GM21367 (cell line): ENCODE data around the gene EIF2B4.

Experiments used
- ATAC-seq: cut with Tn5 transposase; IDR thresholded peaks from one replicate; pipeline ENCODE4 v1.9.1; 2021; ENCODE audit not compliant: unreplicated experiment

EIF2B4 gene

GRCh38 chr2:27370026-27370815 lies at the start of gene EIF2B4, which contains the start of gene SNX17:
TSS of gene EIF2B4 (minus strand) at chr2:27370338. CDS start at chr2:27370314, 24 bp downstream.
TSS of gene SNX17 (plus strand) at chr2:27370616. CDS start at chr2:27370744, 128 bp downstream.
- peak; percentile 82 for ATAC-seq

GRCh38 chr2:27416151-27416550 lies 46.0 kb upstream of the EIF2B4 start:
- ATAC-seq: no peak

- ATAC-seq: no peak
These were observed 42.4 kb upstream of the EIF2B4 start for GRCh38 chr2:27412419-27413152.

GRCh38 chr2:27409321-27410073 lies 39.4 kb upstream of the EIF2B4 start, which contains the start of gene PPM1G:
TSS of gene PPM1G (minus strand) at chr2:27409591. CDS start at chr2:27409422, 169 bp downstream.
- ATAC-seq: peak; percentile 85

- ATAC-seq: peak; percentile 33
These were observed 38.6 kb upstream of the EIF2B4 start for GRCh38 chr2:27408601-27409320.

- no peak for ATAC-seq
These were observed 37.8 kb upstream of the EIF2B4 start for GRCh38 chr2:27407798-27408491.

- no peak for ATAC-seq
These were observed 30.4 kb upstream of the EIF2B4 start for GRCh38 chr2:27400348-27401135.

GRCh38 chr2:27398962-27399361 lies 28.8 kb upstream of the EIF2B4 start:
- ATAC-seq: no peak

GRCh38 chr2:27393225-27393624 lies 23.1 kb upstream of the EIF2B4 start:
- ATAC-seq: no peak

GRCh38 chr2:27390822-27391679 lies 20.9 kb upstream of the EIF2B4 start:
- no peak for ATAC-seq

- no peak for ATAC-seq
These were observed 11.5 kb upstream of the EIF2B4 start for GRCh38 chr2:27381577-27382181.

- peak; percentile 72 for ATAC-seq
These were observed 10.7 kb upstream of the EIF2B4 start, which contains the start of gene ZNF513 for GRCh38 chr2:27380626-27381545. TSS of gene ZNF513 (minus strand) at chr2:27380734. CDS start at chr2:27380526, 208 bp downstream.

GRCh38 chr2:27379836-27380625 lies 9.9 kb upstream of the EIF2B4 start:
- no peak for ATAC-seq

GRCh38 chr2:27379383-27379835 lies 9.3 kb upstream of the EIF2B4 start:
- no peak for ATAC-seq

- no peak for ATAC-seq
These were observed 8.7 kb upstream of the EIF2B4 start for GRCh38 chr2:27378809-27379290.
